ENCODE results near the gene DDX10.

GRCh38 chr11:108796551-108796950 is 131.7 kb downstream of the DDX10 start:
- TF ChIP-seq, protein P1, sequence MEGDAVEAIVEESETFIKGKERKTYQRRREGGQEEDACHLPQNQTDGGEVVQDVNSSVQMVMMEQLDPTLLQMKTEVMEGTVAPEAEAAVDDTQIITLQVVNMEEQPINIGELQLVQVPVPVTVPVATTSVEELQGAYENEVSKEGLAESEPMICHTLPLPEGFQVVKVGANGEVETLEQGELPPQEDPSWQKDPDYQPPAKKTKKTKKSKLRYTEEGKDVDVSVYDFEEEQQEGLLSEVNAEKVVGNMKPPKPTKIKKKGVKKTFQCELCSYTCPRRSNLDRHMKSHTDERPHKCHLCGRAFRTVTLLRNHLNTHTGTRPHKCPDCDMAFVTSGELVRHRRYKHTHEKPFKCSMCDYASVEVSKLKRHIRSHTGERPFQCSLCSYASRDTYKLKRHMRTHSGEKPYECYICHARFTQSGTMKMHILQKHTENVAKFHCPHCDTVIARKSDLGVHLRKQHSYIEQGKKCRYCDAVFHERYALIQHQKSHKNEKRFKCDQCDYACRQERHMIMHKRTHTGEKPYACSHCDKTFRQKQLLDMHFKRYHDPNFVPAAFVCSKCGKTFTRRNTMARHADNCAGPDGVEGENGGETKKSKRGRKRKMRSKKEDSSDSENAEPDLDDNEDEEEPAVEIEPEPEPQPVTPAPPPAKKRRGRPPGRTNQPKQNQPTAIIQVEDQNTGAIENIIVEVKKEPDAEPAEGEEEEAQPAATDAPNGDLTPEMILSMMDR (optimal IDR thresholded peaks at IDR 0.05 in 1 of 3, IDR thresholded peaks at IDR 0.05 in 1 of 3, conservative IDR thresholded peaks at IDR 0.05 in 1 of 3; ENCODE audit: extremely low read depth in 1 of 3, insufficient read depth in 2 of 3, low read length in 3 of 3): no peak
- TF ChIP-seq EZH2 (IDR thresholded peaks at IDR 0.05; ENCODE audit: low read length): no peak
